Ascending aorta (tissue), 2 donors: ENCODE data around the gene CDK18. TPM values are rescaled to one million over a fixed set of nuclear protein-coding genes. Genes with fewer than 3 reads are reported as not detected.
"Not testable (repeated sequence)": the region's sequence is repeated elsewhere in the genome, so short reads cannot be mapped to it uniquely, and the experiment has no call there.

Source experiments
- DNase-seq, 2 donors: peaks; one replicate each; pipeline ENCODE4 v3.0.0-alpha.2; 2019; ENCODE audit warnings: low spot score in 2 of 2
- H3K27ac ChIP-seq, 2 donors: fragments of 200-600 bp; sonication (generic); one replicate each; pipeline ENCODE4 v1.5.1; 2016 to 2017; ENCODE audit warnings: mild to moderate bottlenecking in 1 of 2
- H3K27me3 ChIP-seq: fragments of 200-600 bp; sonication (generic); one replicate; pipeline ENCODE4 v1.5.1; 2017
- H3K36me3 ChIP-seq, 2 donors: fragments of 200-600 bp; sonication (generic); one replicate each; pipeline ENCODE4 v1.5.1; 2016
- H3K4me1 ChIP-seq, 2 donors: fragments of 200-600 bp; sonication (generic); one replicate each; pipeline ENCODE4 v1.5.1; 2016 to 2017; ENCODE audit warnings: mild to moderate bottlenecking in 1 of 2
- H3K4me3 ChIP-seq, 2 donors: fragments of 200-600 bp; sonication (generic); one replicate each; pipeline ENCODE4 v1.5.1; 2016 to 2017; ENCODE audit warnings: mild to moderate bottlenecking in 1 of 2
- H3K9me3 ChIP-seq, 2 donors: fragments of 200-600 bp; sonication (generic); one replicate each; pipeline ENCODE4 v1.5.1; 2016
- intact Hi-C: fragments of 100-400 bp; cut with DNase I; formaldehyde crosslinking; loops from one replicate; pipeline ENCODE4 v1.15.1; 2023
- total RNA-seq: library from RNA; depleted of rRNA; stranded (reverse); fragments of >200 nt; gene quantifications from one replicate; pipeline ENCODE4 v1.1.0, GENCODE V29; 2016
- TF ChIP-seq, protein P1 (sequence below), 3 experiments: fragments of 200-600 bp in 2 of 3; fragments of 450-650 bp in 1 of 3; sonication (generic) in 2 of 3; IDR thresholded peaks; one replicate each; pipeline ENCODE4 v1.5.1; 2016 to 2019; ENCODE audit warnings: antibody characterized with exemption in 3 of 3, mild to moderate bottlenecking in 1 of 3, moderate library complexity in 1 of 3

The CDK18 gene
- total RNA-seq, 1 donor from 2014 or later, result 70.0 TPM

DNA sequence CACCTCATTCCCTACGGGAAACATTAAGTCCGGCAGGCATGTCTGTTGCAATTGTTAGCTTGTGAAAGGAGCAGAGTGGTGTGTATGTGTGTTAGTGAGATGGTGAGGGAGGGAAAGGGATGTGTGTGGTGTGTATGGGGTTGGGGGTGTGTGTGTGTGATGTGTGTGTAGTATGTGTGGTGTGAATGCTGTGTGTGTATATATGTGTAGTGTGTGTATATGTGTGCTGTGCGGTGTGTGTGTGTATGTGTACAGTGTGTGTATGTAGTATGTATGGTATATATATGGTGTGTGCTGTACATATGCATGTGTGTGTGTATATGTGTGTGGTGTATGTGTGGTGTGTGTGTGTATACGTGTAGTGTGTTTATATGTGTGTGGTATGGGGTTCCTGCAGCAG, 27.8 kb upstream of the CDK18 start:
- intact Hi-C loops, result no loop called here
- no peaks in the 10 kb centered on the region for H3K36me3 ChIP-seq
- TF ChIP-seq, protein P1, sequence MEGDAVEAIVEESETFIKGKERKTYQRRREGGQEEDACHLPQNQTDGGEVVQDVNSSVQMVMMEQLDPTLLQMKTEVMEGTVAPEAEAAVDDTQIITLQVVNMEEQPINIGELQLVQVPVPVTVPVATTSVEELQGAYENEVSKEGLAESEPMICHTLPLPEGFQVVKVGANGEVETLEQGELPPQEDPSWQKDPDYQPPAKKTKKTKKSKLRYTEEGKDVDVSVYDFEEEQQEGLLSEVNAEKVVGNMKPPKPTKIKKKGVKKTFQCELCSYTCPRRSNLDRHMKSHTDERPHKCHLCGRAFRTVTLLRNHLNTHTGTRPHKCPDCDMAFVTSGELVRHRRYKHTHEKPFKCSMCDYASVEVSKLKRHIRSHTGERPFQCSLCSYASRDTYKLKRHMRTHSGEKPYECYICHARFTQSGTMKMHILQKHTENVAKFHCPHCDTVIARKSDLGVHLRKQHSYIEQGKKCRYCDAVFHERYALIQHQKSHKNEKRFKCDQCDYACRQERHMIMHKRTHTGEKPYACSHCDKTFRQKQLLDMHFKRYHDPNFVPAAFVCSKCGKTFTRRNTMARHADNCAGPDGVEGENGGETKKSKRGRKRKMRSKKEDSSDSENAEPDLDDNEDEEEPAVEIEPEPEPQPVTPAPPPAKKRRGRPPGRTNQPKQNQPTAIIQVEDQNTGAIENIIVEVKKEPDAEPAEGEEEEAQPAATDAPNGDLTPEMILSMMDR (IDR thresholded peaks at IDR 0.05), result no peak
- H3K27ac ChIP-seq, result no peak overlapping the region
- peaks cover 0 to 3% of the 10 kb centered on the region in 2 donors for H3K4me1 ChIP-seq
- H3K27me3 ChIP-seq, result no peaks in the 10 kb centered on the region
- peaks cover 0 to 7% of the 10 kb centered on the region in 2 donors for H3K9me3 ChIP-seq
- no peak for DNase-seq
- H3K4me3 ChIP-seq, result no peak overlapping the region

DNA sequence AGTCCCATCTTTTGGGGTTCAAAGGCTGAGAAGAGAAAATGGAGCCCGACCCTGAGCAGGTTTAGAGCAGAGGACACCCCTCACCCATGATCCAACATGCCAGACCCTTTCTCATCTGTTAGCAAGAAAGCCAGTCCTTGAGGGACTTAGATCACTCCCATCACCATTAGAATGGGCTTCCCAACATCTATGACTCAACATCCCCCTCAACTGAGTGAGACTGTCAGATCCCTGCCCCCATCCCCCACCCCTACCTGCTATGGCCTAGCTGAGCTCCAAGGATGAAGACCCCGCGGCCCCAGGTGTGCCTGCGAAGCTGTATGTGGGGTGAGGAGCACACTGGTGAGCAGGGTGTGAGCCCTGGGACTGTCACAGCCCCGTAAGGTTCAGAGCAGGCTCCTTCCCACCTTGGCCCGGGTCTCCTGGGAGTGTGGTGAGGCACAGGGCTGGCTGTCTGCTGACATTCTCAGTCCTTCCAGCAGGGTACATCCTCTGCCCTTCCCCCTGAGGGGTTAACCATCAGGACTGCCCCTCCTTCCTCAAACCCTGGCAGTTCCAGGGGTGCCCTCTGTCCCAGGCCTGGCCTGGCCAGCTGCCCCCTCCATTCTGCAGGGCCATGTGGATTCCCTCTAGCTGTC, 27.2 kb upstream of the CDK18 start:
- Histone ChIP-seq H3K27ac (no peak overlapping the region), H3K9me3 (peaks cover 0 to 7% of the 10 kb centered on the region in 2 donors), H3K27me3 (no peaks in the 10 kb centered on the region), H3K36me3 (no peaks in the 10 kb centered on the region), H3K4me3 (no peak overlapping the region), H3K4me1 (peaks cover 0 to 3% of the 10 kb centered on the region in 2 donors)
- DNase-seq, result no peak
- TF ChIP-seq, protein P1 (IDR thresholded peaks at IDR 0.05), result no peak
- intact Hi-C loops, result no loop called here

DNA sequence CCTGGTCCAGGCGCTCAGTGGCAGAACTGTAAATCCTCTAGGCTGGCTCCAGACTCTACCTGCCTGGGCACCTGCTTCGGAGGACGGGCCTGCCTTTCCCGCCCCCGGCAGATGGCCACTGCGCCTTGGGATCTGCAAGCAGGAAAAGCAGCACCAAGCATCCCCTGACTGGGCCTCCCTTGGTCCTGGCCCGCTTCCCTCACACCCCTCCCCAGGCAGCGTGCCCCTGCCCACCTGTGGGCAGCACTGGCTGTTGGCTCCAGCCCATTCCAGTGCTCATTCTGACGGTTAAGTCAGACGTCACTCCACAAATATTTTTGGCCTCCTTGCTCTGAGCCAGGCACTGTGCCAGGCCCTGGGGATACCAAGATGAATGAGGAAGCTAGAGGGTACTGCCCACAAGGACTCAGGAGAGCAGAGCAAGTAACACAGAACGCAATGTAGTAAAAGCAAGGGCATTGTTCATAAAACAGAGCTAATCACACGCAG, 26.7 kb upstream of the CDK18 start:
- H3K27me3 ChIP-seq, result no peaks in the 10 kb centered on the region
- peak in 1 of 2 donors; percentile 73 for DNase-seq
- H3K4me1 ChIP-seq, result peaks cover 0 to 3% of the 10 kb centered on the region in 2 donors
- H3K9me3 ChIP-seq, result peaks cover 0 to 7% of the 10 kb centered on the region in 2 donors
- no peak overlapping the region for H3K27ac ChIP-seq
- H3K36me3 ChIP-seq, result no peaks in the 10 kb centered on the region
- TF ChIP-seq, protein P1 (IDR thresholded peaks at IDR 0.05), result no peak
- no peak overlapping the region for H3K4me3 ChIP-seq
- intact Hi-C loops, result no loop called here

DNA sequence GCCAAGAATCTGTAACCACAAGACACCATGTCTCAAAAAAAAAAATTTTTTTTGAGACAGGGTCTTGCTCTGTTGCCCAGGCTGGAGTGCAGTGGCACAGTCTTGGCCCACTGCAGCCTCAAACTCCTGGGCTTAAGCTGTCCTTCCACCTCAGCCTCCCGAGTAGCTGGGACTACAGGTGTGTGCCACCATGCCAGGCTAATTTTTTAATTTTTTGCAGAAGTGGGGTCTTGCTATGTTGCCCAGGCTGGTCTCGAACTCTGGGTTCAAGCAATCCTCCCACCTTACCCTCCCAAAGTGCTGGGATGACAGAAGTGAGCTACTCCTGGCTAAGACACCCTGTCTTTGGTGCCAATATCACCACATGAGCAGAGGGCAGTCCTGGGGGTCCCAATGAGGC, 25.5 kb upstream of the CDK18 start:
- H3K9me3 ChIP-seq, H3K27me3 ChIP-seq, H3K27ac ChIP-seq, H3K4me3 ChIP-seq, H3K4me1 ChIP-seq, DNase-seq, H3K36me3 ChIP-seq, intact Hi-C loops: not testable (repeated sequence)

DNA sequence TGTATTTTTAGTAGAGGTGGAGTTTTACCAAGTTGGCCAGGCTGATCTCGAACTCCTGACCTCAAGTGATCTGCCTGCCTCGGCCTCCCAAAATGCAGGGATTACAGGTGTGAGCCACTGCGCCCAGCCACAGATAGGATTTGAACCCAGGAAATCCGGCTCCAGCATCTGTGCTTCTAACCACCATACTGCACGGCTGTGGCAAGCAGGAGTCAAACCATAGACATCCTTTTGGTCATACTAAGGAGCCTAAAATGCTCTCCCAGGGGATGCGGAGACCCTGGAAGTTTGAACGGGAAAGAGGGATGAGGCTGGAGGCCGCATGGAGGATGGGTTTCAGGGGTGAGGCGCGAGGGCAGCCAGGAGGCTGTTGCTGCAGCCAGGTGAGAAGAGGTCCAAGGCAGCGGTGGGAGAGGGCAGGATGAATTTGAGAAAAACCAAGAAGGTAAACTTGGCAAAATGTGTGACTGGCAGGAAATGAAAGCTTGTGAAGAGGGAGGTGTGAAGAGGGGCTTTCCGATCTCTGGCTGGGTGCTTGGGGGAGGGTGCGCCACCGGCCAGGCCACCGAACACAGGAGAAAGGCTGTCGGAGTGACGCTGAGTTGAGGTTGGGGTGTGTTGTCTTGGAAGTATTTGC, 24.0 kb upstream of the CDK18 start:
- TF ChIP-seq, protein P1 (IDR thresholded peaks at IDR 0.05), result no peak
- H3K36me3 ChIP-seq, result no peaks in the 10 kb centered on the region
- intact Hi-C loops, result no loop called here
- H3K27ac ChIP-seq, result no peak overlapping the region
- DNase-seq, result no peak
- H3K4me1 ChIP-seq, result peaks cover 0 to 3% of the 10 kb centered on the region in 2 donors
- H3K27me3 ChIP-seq, result no peaks in the 10 kb centered on the region
- peaks cover 0 to 4% of the 10 kb centered on the region in 2 donors for H3K9me3 ChIP-seq
- H3K4me3 ChIP-seq, result no peak overlapping the region

DNA sequence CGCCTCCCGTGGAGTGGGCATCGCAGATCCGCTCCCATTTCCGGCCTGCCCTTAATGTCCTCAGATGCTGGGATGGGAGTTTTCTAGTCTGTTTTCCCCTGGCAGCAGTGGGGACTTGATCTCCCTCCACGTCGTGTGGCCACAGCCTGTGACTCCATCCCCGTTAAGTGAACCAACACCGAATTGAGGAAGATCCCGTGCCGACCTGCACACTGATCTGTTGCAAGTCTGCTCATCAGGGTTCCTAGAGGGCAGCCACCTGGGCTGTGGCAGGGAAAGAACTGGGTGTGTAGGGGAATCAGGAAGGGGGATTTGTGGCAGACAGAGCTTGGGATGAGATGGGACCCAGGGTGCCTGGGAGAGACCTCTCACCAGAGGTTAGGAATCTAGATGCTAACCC, 23.3 kb upstream of the CDK18 start:
- Histone ChIP-seq H3K9me3 (no peaks in the 10 kb centered on the region), H3K27me3 (no peaks in the 10 kb centered on the region), H3K4me3 (no peak overlapping the region), H3K27ac (no peak overlapping the region), H3K36me3 (no peaks in the 10 kb centered on the region), H3K4me1 (peaks cover 0 to 3% of the 10 kb centered on the region in 2 donors)
- TF ChIP-seq, protein P1 (IDR thresholded peaks at IDR 0.05), result no peak
- intact Hi-C loops, result no loop called here
- no peak for DNase-seq
